HG03280 (cell line): ENCODE data around the gene EEFSEC.

Source experiments
- ATAC-seq: cut with Tn5 transposase; IDR thresholded peaks from one replicate; pipeline ENCODE4 v1.9.1; 2021; ENCODE audit warnings: mild to moderate bottlenecking, moderate library complexity; ENCODE audit not compliant: unreplicated experiment

The EEFSEC gene

GRCh38 chr3:128240232-128240631, 87.0 kb downstream of the EEFSEC start:
- ATAC-seq: no peak

GRCh38 chr3:128241741-128242140, 88.5 kb downstream of the EEFSEC start:
- ATAC-seq: no peak

- ATAC-seq: no peak
Measured at GRCh38 chr3:128242818-128243601, 89.7 kb downstream of the EEFSEC start.

- no peak for ATAC-seq
Measured at GRCh38 chr3:128243602-128244504, 90.6 kb downstream of the EEFSEC start.

GRCh38 chr3:128245460-128245859, 92.2 kb downstream of the EEFSEC start:
- ATAC-seq: no peak

- ATAC-seq: no peak
Measured at GRCh38 chr3:128247666-128248409, 94.6 kb downstream of the EEFSEC start.

- ATAC-seq: no peak
Measured at GRCh38 chr3:128252083-128252482, 98.8 kb downstream of the EEFSEC start.

DNA sequence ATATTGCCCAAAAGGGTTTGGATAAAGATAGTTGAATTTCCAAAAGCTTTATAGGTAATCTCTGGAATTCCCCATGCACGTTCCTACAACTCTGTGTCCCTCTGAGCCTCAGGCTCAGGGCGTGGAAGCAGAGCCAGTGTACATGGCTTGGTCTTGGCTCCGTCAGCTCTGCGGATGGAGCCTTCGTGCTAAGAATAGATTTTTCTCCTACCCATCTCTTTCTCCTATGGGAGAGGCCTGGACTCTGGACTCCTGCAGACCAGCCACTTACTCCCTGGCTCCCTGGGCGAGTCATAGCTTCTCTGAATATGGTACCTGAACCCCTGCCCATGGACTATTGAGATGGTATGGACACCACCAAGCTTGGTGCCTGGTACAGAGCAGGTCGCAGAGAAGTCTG, 99.9 kb downstream of the EEFSEC start:
- ATAC-seq: no peak

GRCh38 chr3:128254066-128254590, 100.8 kb downstream of the EEFSEC start:
- ATAC-seq: no peak

- no peak for ATAC-seq
Measured at GRCh38 chr3:128254967-128255366, 101.7 kb downstream of the EEFSEC start.

DNA sequence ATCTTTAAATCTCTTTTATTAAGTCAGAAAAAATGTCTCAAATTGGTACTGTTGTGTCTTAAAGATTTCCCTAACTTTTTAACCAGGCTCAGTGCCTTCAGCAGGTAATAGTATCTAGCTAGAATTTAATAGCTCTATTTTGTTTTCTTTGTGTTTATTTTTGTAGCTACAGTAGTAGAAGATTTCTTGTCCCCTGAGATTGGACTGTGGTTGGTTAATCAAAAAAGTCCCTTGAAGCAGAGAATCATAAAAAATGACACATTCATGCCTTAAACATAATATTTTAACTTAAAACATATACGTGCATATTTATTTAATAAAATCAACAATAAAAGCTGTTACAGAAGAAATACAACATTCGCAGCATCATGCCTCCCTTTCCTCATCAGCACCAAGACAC, 102.8 kb downstream of the EEFSEC start:
- ATAC-seq: no peak

- no peak for ATAC-seq
Measured at GRCh38 chr3:128257632-128258031, 104.4 kb downstream of the EEFSEC start.

- ATAC-seq: no peak
Measured at GRCh38 chr3:128260275-128260674, 107.0 kb downstream of the EEFSEC start.

GRCh38 chr3:128262457-128262856, 109.2 kb downstream of the EEFSEC start:
- ATAC-seq: no peak

- no peak for ATAC-seq
Measured at GRCh38 chr3:128263118-128263517, 109.8 kb downstream of the EEFSEC start.

DNA sequence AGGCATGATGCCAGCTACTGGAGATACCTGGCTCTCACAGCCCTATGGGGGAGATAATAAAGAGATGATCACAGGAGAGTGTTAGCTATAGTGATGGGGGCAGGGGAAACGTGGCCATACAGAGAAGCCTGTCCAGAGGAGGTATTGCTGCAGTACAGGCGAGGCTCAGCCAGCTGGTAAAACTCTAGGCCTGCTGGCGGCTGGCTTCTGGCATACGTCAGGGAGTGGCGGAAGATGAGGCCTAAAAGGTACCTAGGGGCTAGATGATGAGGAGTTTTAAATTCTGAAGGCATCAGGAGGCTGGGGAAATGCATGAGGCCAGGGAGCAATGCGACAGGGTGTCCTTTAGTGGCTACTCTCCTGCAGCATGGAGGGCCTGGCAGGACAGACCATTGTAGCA, 110.7 kb downstream of the EEFSEC start:
- ATAC-seq: no peak

DNA sequence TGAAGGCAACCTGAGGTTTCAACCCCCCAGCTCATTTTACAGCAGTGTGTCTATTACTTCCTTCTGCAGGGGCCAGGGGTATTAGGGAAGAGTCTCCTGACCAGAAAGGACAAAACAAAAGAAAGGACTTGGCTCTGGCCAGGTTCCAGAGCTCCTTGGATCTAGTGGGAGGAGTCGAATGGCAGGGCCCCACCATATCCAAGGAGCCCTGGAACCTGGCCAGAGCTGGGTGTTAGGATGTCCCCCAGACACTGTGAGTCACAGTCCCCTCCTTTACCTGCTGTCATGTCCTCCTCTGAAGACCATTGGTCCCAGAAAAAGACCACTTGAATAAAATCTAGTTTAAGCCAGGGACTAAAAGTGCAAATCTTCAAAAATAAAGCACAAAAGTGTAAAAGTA, 113.2 kb downstream of the EEFSEC start:
- no peak for ATAC-seq

DNA sequence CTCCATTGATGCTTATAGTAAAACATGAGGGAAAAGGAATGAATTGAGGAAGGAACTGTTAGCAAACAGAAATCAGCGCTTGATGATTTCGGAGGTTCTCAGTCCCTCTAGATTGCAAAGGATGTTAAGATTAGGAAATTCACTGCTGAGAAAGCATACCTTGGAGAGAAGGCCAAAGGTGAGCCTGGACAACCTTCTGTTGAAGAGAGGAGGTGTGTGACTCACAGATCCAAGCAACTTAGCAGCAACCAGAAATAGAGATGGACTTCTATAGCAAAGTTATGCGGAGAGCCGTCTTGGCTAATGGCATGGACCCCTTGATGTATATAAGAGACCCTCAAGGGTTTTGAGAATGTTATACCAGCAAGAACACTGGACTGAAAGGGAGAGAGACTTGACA, 114.3 kb downstream of the EEFSEC start:
- no peak for ATAC-seq

- ATAC-seq: no peak
Measured at GRCh38 chr3:128269006-128269775, 115.9 kb downstream of the EEFSEC start.

DNA sequence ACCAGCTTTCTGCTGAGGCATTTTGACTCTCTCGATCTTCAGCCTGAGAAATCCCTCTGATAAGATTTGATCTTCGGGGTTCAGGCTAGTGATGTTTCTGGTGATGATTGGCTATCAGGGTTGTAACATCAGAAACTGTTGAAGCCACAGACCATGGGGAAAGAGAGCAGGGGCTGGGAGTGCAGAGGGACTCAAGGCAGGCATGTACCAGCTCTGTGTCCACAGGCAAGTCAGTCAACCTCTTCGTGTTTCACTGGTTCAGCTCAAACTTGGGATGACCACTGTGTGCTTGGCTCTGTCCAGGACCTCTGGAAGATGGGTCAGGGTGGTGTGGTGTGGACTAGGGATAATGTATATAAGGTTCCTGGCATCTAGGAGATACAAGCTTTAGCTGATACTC, 116.5 kb downstream of the EEFSEC start:
- ATAC-seq: no peak
